Gastrocnemius medialis (tissue), 4 donors: ENCODE measurements around the gene PIK3R3. TPM values are rescaled to one million over a fixed set of nuclear protein-coding genes. Genes with fewer than 3 reads are reported as not detected.

Source experiments
- ATAC-seq, 2 donors: fragments of 150-250 bp; one replicate each; pipeline ENCODE4 v1.9.1; 2016
- DNase-seq, 2 donors: peaks; one replicate each; pipeline ENCODE4 v3.0.0-alpha.2; 2019
- H3K27ac ChIP-seq, 4 donors: fragments of 200-600 bp; sonication (generic); 1 replicate in 1 of 4; 2 replicates in 3 of 4; pipeline ENCODE4 v1.5.1; 2016 to 2018; ENCODE audit warnings: mild to moderate bottlenecking in 2 of 4, moderate library complexity in 1 of 4
- H3K27me3 ChIP-seq, 3 donors: fragments of 200-600 bp; sonication (generic) in 2 of 3; 1 replicate in 1 of 3; 2 replicates in 2 of 3; pipeline versions ENCODE4 v1.5.1 to v1.6.0; 2016 to 2019; ENCODE audit warnings: mild to moderate bottlenecking in 1 of 3, moderate library complexity in 1 of 3
- H3K36me3 ChIP-seq, 2 donors: fragments of 200-600 bp; sonication (generic) in 1 of 2; one replicate each; pipeline ENCODE4 v1.5.1; 2017 to 2018
- H3K4me1 ChIP-seq, 2 donors: fragments of 200-600 bp; sonication (generic) in 1 of 2; one replicate each; pipeline ENCODE4 v1.5.1; 2016 to 2017; ENCODE audit warnings: mild to moderate bottlenecking in 2 of 2
- H3K4me3 ChIP-seq, 4 donors: fragments of 200-600 bp; sonication (generic) in 3 of 4; 1 replicate in 1 of 4; 2 replicates in 3 of 4; pipeline ENCODE4 v1.5.1; 2016 to 2019; ENCODE audit warnings: mild to moderate bottlenecking in 2 of 4
- H3K9me3 ChIP-seq, 3 donors: fragments of 200-600 bp; sonication (generic) in 2 of 3; 1 replicate in 1 of 3; 2 replicates in 2 of 3; pipeline ENCODE4 v1.5.1; 2016 to 2019
- POLR2A ChIP-seq, 2 donors: fragments of 450-650 bp; IDR thresholded peaks; one replicate each; pipeline ENCODE4 v1.6.1; 2017; ENCODE audit warnings: antibody characterized with exemption in 2 of 2, mild to moderate bottlenecking in 2 of 2, moderate library complexity in 2 of 2
- in situ Hi-C, 4 donors: fragments of 200-750 bp; cut with MboI; loops; one replicate each; pipeline versions ENCODE4 v1.15.0 to v1.8.0; 2017; ENCODE audit warnings: low sequenced_read_pairs in 4 of 4
- intact Hi-C: fragments of 100-400 bp; cut with DNase I; formaldehyde crosslinking; loops from one replicate; pipeline ENCODE4 v1.15.1; 2023; ENCODE audit warnings: low total_unique reads
- total RNA-seq, 4 donors: library from RNA; depleted of rRNA; stranded (reverse); fragments of >200 nt; gene quantifications; one replicate each; pipeline versions ENCODE4 v1.1.0 to v1.2.3, GENCODE V29; 2016
- TF ChIP-seq, protein P1 (sequence below), 5 experiments: fragments of 450-650 bp in 3 of 5; fragments of 200-600 bp in 2 of 5; sonication (generic) in 2 of 5; IDR thresholded peaks in 4 of 5; conservative IDR thresholded peaks in 1 of 5; 1 replicate in 4 of 5; 2 replicates in 1 of 5; pipeline ENCODE4 v1.5.1; 2016 to 2019; ENCODE audit warnings: antibody characterized with exemption in 5 of 5, mild to moderate bottlenecking in 3 of 5, moderate library complexity in 3 of 5

The PIK3R3 gene
- total RNA-seq, 4 donors from 2014 or later, result 12.1 to 23.8 (median 15.9) TPM

DNA sequence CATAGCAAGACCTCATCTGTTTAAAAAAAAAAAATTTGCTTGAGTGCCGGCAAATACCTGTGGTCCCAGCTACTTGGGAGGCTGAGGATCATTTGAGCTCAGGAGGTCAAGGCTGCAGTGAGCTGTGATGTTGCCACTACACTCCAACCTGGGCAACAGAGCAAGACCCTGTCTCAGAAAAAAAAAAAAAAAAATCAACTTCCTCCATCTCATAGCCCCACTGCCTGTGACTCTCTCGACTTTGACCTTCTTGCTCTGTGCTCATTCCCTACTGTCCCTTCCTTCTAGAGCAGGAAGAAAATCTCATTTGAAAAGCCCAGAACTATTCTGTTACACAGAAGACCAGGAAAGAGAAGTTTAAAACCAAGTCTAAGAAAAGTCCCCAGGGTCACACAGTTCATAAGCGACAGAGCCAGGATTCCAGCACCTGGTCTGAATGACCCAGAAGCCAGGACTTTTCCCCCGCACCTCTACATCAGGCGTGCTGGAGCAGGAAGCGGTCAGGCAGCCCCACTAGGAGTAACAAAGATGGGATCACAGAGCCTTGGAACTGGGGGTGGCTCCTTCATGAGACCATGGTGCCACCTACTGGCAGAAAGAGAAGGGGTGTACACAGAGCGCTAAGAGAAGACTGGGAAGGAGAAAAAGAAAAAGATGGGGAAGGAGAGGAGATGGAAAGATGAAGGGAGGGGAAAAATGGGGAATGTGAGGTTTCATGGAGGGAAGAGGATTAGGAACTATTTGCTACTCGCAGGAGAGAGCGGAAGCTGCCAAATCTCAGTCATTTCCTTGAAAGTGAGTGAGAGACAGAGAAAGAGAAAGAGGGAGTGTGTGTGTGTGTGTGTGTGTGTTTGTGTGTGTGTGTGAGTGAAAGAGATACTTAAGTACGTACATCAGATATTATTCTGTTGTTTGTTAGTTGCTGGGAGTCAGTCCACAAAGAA, 47.0 kb upstream of the PIK3R3 start:
- Histone ChIP-seq H3K4me3 (no peak overlapping the region), H3K9me3 (no peaks in the 10 kb centered on the region), H3K4me1 (peaks cover 29 to 35% of the 10 kb centered on the region in 2 donors), H3K36me3 (no peaks in the 10 kb centered on the region), H3K27me3 (no peaks in the 10 kb centered on the region), H3K27ac (peak overlapping the region in 3 of 4 donors; percentile 46 to 64 (median 53))
- intact Hi-C loops, result loop anchor here (1.0 to 10.0 kb wide), 4 partner anchors 142 to 425 kb away; partner anchors contain the start of gene IPP
- in situ Hi-C loops, result loop anchor here (5.0 kb wide), 1 partner anchor 142 kb away; no protein-coding TSS in a partner anchor
- ATAC-seq (peak; percentile 51 to 62), DNase-seq (peak; percentile 68 to 79)
- TF ChIP-seq, protein P1, sequence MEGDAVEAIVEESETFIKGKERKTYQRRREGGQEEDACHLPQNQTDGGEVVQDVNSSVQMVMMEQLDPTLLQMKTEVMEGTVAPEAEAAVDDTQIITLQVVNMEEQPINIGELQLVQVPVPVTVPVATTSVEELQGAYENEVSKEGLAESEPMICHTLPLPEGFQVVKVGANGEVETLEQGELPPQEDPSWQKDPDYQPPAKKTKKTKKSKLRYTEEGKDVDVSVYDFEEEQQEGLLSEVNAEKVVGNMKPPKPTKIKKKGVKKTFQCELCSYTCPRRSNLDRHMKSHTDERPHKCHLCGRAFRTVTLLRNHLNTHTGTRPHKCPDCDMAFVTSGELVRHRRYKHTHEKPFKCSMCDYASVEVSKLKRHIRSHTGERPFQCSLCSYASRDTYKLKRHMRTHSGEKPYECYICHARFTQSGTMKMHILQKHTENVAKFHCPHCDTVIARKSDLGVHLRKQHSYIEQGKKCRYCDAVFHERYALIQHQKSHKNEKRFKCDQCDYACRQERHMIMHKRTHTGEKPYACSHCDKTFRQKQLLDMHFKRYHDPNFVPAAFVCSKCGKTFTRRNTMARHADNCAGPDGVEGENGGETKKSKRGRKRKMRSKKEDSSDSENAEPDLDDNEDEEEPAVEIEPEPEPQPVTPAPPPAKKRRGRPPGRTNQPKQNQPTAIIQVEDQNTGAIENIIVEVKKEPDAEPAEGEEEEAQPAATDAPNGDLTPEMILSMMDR (IDR thresholded peaks at IDR 0.05 in 4 of 5, conservative IDR thresholded peaks at IDR 0.05 in 1 of 5), result peak; percentile 85 to 96 (median 89)
- no peak for TF ChIP-seq POLR2A (IDR thresholded peaks at IDR 0.05)

DNA sequence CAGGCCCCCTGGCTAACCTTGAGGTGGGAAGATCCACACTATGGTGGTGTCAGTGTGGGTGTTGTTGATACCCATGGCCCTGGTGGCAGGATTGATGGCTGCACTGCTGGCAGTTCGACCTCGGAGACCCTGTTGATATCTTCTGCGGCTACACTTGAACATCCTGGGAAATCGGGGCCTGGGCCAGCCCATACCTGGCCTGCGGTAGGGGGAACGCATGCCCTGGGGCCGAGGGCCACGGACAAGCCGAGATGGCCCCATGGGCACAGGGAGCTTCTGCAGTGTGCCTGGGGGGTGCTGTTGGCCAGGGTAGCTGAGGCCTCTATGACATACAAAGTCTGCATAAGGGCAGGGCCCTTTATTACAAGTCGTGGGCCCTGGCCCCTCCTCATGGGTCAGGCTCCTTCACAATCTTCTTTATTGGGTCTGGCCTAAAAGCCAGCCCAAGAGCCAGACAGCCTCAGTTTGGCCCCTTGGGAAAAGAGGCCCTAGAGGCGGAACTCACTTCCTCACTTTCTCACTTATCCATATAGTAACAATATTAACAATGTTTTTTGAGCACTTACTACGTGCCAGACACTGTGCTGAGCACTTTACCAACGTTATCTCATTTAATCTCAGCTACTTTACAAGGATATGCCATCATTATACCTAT, 43.9 kb upstream of the PIK3R3 start, which contains the start of gene P3R3URF:
P3R3URF (minus strand) TSS at position 278 of the 655 bp plus-strand sequence; CDS start at position 261, 17 bp downstream.
- intact Hi-C loops, result loop anchor here (10.0 kb wide), 1 partner anchor 262 kb away; no protein-coding TSS in a partner anchor
- TF ChIP-seq POLR2A (IDR thresholded peaks at IDR 0.05), result no peak
- TF ChIP-seq, protein P1 (IDR thresholded peaks at IDR 0.05 in 4 of 5, conservative IDR thresholded peaks at IDR 0.05 in 1 of 5), result no peak
- Histone ChIP-seq H3K4me3 (peak within 1 kb of the TSS in 1 of 4 donors; percentile 16), H3K9me3 (no peaks in the 10 kb centered on the region), H3K36me3 (no peaks in the 10 kb centered on the region), H3K27me3 (no peaks in the 10 kb centered on the region), H3K27ac (peak within 1 kb of the TSS; percentile 84 to 90 (median 86)), H3K4me1 (peaks cover 40 to 43% of the 10 kb centered on the region in 2 donors)
- in situ Hi-C loops, result loop anchor here in 1 of 4 donors (5.0 kb wide), 1 partner anchor 139 kb away; no protein-coding TSS in a partner anchor
- no peak for DNase-seq
- ATAC-seq, result no peak

DNA sequence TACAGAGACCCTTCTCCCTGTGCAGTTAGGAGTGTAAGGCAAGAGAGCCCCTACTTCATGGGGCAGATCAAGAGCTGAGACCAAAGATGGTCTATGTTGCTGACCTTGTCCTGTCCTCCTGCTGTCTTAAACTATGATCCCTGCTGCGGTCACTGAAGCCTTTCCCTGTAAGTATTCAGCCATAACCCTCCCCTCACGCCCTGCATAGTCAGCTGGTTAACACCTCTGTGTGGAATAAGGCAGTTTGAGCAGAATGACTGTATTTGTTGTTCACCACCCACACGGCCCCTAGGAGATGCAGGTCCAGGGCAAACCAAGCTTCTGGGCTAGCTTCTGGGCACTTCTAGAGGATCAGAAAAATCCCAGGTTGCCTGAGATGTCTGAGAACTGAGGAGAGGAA, 42.8 kb upstream of the PIK3R3 start:
- no peak for DNase-seq
- Histone ChIP-seq H3K27me3 (no peaks in the 10 kb centered on the region), H3K4me1 (peaks cover 42 to 50% of the 10 kb centered on the region in 2 donors), H3K27ac (peak overlapping the region; percentile 84 to 90 (median 86)), H3K9me3 (no peaks in the 10 kb centered on the region), H3K4me3 (peak overlapping the region in 1 of 4 donors; percentile 16), H3K36me3 (no peaks in the 10 kb centered on the region)
- no peak for TF ChIP-seq POLR2A (IDR thresholded peaks at IDR 0.05)
- TF ChIP-seq, protein P1 (IDR thresholded peaks at IDR 0.05 in 4 of 5, conservative IDR thresholded peaks at IDR 0.05 in 1 of 5), result no peak
- peak in 1 of 2 donors; percentile 1 for ATAC-seq
- intact Hi-C loops, result loop anchor here (2.0 to 10.0 kb wide), 2 partner anchors 42 to 260 kb away; partner anchors contain the start of gene PIK3R3
- in situ Hi-C loops, result loop anchor here in 1 of 4 donors (5.0 kb wide), 1 partner anchor 138 kb away; no protein-coding TSS in a partner anchor

DNA sequence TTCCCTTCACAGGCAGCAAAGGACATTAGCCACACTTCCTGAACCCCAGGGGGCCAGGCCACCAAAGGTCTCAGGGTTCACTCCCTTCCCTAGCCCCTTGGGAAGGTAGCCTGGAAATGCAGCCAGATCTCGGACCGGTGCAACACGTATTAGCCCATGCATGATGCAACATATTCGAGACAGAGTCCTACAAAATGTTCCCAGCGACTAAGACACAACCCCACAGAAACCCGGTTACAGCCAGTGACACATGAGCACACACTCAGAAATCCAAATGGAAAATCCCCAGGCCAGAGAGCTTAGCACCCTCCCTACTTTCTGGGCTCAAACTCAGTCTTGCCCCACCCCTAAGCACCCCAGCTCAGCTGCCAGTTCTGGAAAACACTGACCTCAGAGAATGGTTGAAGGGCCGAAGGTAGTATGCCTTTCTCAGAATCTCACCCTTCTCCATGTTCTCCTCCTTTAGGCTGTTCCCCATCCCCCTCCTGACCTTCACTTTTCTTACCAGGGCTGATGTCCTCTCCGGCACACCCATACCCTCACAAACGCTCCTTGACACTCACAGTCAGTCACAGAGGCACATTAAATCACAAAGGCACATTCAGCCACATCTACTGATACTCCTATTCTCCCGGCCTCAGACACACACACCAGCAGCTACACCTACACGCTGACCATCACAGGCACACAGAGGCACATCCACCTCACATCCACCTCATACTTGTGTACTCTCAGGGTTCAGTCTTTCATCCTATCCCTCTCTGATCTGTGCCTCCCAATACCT, 42.2 kb upstream of the PIK3R3 start, which contains the start of gene TSPAN1:
TSPAN1 (plus strand) TSS at position 640 of the 784 bp plus-strand sequence. CDS start 6,021 bp downstream, outside the sequence.
- Histone ChIP-seq H3K27ac (peak within 1 kb of the TSS; percentile 84 to 90 (median 86)), H3K4me3 (peak within 1 kb of the TSS in 3 of 4 donors; percentile 16 to 33 (median 21)), H3K9me3 (no peaks in the 10 kb centered on the region), H3K27me3 (no peaks in the 10 kb centered on the region), H3K4me1 (peaks cover 42 to 53% of the 10 kb centered on the region in 2 donors), H3K36me3 (no peaks in the 10 kb centered on the region)
- TF ChIP-seq, protein P1 (IDR thresholded peaks at IDR 0.05 in 4 of 5, conservative IDR thresholded peaks at IDR 0.05 in 1 of 5), result no peak
- TF ChIP-seq POLR2A (IDR thresholded peaks at IDR 0.05), result peak; percentile 16 to 49
- peak; percentile 71 to 84 for DNase-seq
- in situ Hi-C loops (loop anchor here in 1 of 4 donors (5.0 kb wide), 1 partner anchor 137 kb away; no protein-coding TSS in a partner anchor), intact Hi-C loops (loop anchor here (2.0 to 10.0 kb wide), 2 partner anchors 42 to 260 kb away; partner anchors contain the start of gene PIK3R3)
- ATAC-seq, result peak; percentile 89 to 92
